K562 (cell line): Measurements from ENCODE around the gene CIAO2A. TPM values are rescaled to one million over a fixed set of nuclear protein-coding genes. Genes with fewer than 3 reads are reported as not detected.
A peak's percentile ranks its signal among the peaks of the same experiment; 100 is the strongest.

ENCODE experiments used
- ATAC-seq: fragments of 200-7000 bp; cut with Tn5 transposase; 3 replicates; pipeline ENCODE4 v1.9.1; 2020; ENCODE audit warnings: moderate library complexity
- BruUV-seq: library from RNA; stranded (reverse); fragments of 400-500 nt; replicated peaks from 2 replicates; lab custom pipeline; 2021; lab: Mats Ljungman, UMichigan
- CTCF ChIA-PET: fragments of 300-600 bp; formaldehyde crosslinking; extraction: SDS; loops from one replicate; lab custom pipeline; 2021; ENCODE audit warnings: low intra/inter-chr PET ratio; lab: Yijun Ruan, JAX
- POLR2A ChIA-PET: fragments of 300-600, 350-650 bp; sonication (Branson Sonifier 250); formaldehyde crosslinking; extraction: SDS; loops from one replicate; lab custom pipeline; 2021; ENCODE audit warnings: antibody characterized with exemption, inconsistent platforms; lab: Yijun Ruan, JAX
- DNase-seq, 4 experiments: peaks; one replicate each; pipeline versions ENCODE4 v3.0.0 to v3.0.0-alpha.2; 2011 to 2018; ENCODE audit warnings: low spot score in 3 of 4, mixed read lengths in 3 of 4; ENCODE audit errors: extremely low read depth in 1 of 4
- FAIRE-seq: peaks from 2 replicates; lab custom pipeline; 2011; peaks lifted over from hg19 to GRCh38; lab: Jason Lieb, UNC
- H2AFZ ChIP-seq: 2 replicates; pipeline ENCODE4 v1.6.0; 2011; ENCODE audit warnings: low read depth, low read length, control low read depth, inconsistent platforms
- H3K27ac ChIP-seq: fragments of 200-600 bp; 3 replicates; pipeline ENCODE4 v1.8.0; 2011; ENCODE audit warnings: low read depth, mild to moderate bottlenecking, control low read depth, inconsistent platforms, low read length, moderate library complexity, mixed read lengths; ENCODE audit errors: extremely low read depth
- H3K27me3 ChIP-seq, 2 experiments: fragments of 300-600 bp in 1 of 2; 2 replicates in 1 of 2; 3 replicates in 1 of 2; pipeline versions ENCODE4 v1.6.0 to v1.8.0; 2011; ENCODE audit warnings: inconsistent platforms in 2 of 2, low read length in 2 of 2, mild to moderate bottlenecking in 1 of 2, mixed read lengths in 1 of 2, moderate library complexity in 1 of 2; ENCODE audit not compliant: control insufficient read depth in 2 of 2, insufficient read depth in 2 of 2
- H3K36me3 ChIP-seq: fragments of 300-600 bp; 3 replicates; pipeline ENCODE4 v1.8.0; 2011; ENCODE audit warnings: mild to moderate bottlenecking, low read length, inconsistent platforms; ENCODE audit not compliant: control insufficient read depth, insufficient read depth
- H3K4me1 ChIP-seq, 2 experiments: fragments of 200-600 bp in 1 of 2; replicated peaks in 1 of 2; 2 replicates in 1 of 2; 3 replicates in 1 of 2; pipeline versions ENCODE4 v1.5.1 to v1.8.0; 2011; ENCODE audit warnings: inconsistent platforms in 2 of 2, low read length in 2 of 2, mild to moderate bottlenecking in 1 of 2, mixed read lengths in 1 of 2, moderate library complexity in 1 of 2; ENCODE audit not compliant: control insufficient read depth in 2 of 2, insufficient read depth in 2 of 2
- H3K4me2 ChIP-seq: 2 replicates; pipeline ENCODE4 v1.6.1; 2011; ENCODE audit warnings: low read length, control low read depth, inconsistent platforms, mixed read lengths; ENCODE audit not compliant: insufficient read depth
- H3K4me3 ChIP-seq: fragments of 200-600 bp; sonication (generic), shearing (Covaris generic); 2 replicates; pipeline ENCODE4 v1.5.1; 2016; ENCODE audit warnings: control low read depth, inconsistent platforms
- H3K79me2 ChIP-seq: fragments of 200-600 bp; 3 replicates; pipeline ENCODE4 v1.8.0; 2011; ENCODE audit warnings: low read length, inconsistent platforms; ENCODE audit not compliant: control insufficient read depth, insufficient read depth
- H3K9ac ChIP-seq, 2 experiments: 2 replicates each; pipeline versions ENCODE4 v1.6.0 to v1.6.1; 2011; ENCODE audit warnings: low read depth in 2 of 2, low read length in 2 of 2, control low read depth in 1 of 2, inconsistent platforms in 1 of 2, mild to moderate bottlenecking in 1 of 2, mixed read lengths in 1 of 2; ENCODE audit not compliant: insufficient read depth in 1 of 2
- H3K9me1 ChIP-seq: one replicate; pipeline ENCODE4 v1.6.0; 2011; ENCODE audit warnings: inconsistent platforms, mild to moderate bottlenecking, low read length, moderate library complexity; ENCODE audit not compliant: control insufficient read depth, insufficient read depth
- H3K9me3 ChIP-seq: replicated peaks from 2 replicates; pipeline ENCODE4 v1.5.1; 2011; ENCODE audit warnings: low read depth, low read length, inconsistent platforms; ENCODE audit not compliant: control insufficient read depth, insufficient read depth
- H4K20me1 ChIP-seq: replicated peaks from 2 replicates; pipeline ENCODE4 v1.6.1; 2011; ENCODE audit warnings: low read length, inconsistent platforms, mixed read lengths; ENCODE audit not compliant: control insufficient read depth, insufficient read depth
- CBFA2T2 ChIP-seq: fragments of 450-650 bp; conservative IDR thresholded peaks from 2 replicates; pipeline ENCODE4 v1.6.1; 2017; ENCODE audit warnings: mild to moderate bottlenecking
- CBX2 ChIP-seq: fragments of 200-600 bp; sonication (generic); IDR thresholded peaks from one replicate; pipeline ENCODE4 v1.6.1; 2012; ENCODE audit warnings: mild to moderate bottlenecking, low read length, inconsistent platforms; ENCODE audit not compliant: insufficient read depth, poor library complexity, severe bottlenecking
- CREB1 ChIP-seq, 2 experiments: sonication (generic) in 1 of 2; formaldehyde crosslinking in 1 of 2; IDR thresholded peaks; 2 replicates each; pipeline versions ENCODE4 v1.6.1 to v1.8.0; 2012 to 2022; ENCODE audit warnings: inconsistent platforms in 1 of 2, mild to moderate bottlenecking in 1 of 2, missing genetic modification reagents in 1 of 2, moderate library complexity in 1 of 2
- ESRRB ChIP-seq: fragments of 250-450 bp; sonication (Bioruptor Pico); IDR thresholded peaks from 2 replicates; pipeline ENCODE4 v1.5.0; 2020; ENCODE audit warnings: mild to moderate bottlenecking, moderate library complexity, borderline replicate concordance
- HIVEP1 ChIP-seq: fragments of 250-450 bp; sonication (Bioruptor Pico); IDR thresholded peaks from 2 replicates; pipeline ENCODE4 v1.4.0; 2020; ENCODE audit warnings: mild to moderate bottlenecking
- MAFF ChIP-seq: IDR thresholded peaks from 2 replicates; pipeline ENCODE4 v1.6.1; 2012; ENCODE audit warnings: low read length, improper control_type of control experiment
- MAFG ChIP-seq: fragments of 450-650 bp; conservative IDR thresholded peaks from 2 replicates; pipeline ENCODE4 v1.6.1; 2016; ENCODE audit warnings: missing genetic modification characterization, missing compliant biosample characterization
- MAFK ChIP-seq: IDR thresholded peaks from 2 replicates; pipeline ENCODE4 v1.6.1; 2011; ENCODE audit warnings: low read length, improper control_type of control experiment
- MEIS2 ChIP-seq: fragments of 450-650 bp; IDR thresholded peaks from 2 replicates; pipeline ENCODE4 v1.6.1; 2014; ENCODE audit warnings: mild to moderate bottlenecking; ENCODE audit not compliant: partially characterized antibody
- SNAPC5 ChIP-seq: fragments of 250-450 bp; sonication (Bioruptor Pico); IDR thresholded peaks from 2 replicates; pipeline ENCODE4 v1.8.0; 2021; ENCODE audit warnings: moderate library complexity, mild to moderate bottlenecking, inconsistent platforms
- SPI1 ChIP-seq: IDR thresholded peaks from 2 replicates; pipeline ENCODE4 v1.6.1; 2011; ENCODE audit warnings: low read depth, low read length, control low read depth, borderline replicate concordance
- THRA ChIP-seq: fragments of 450-650 bp; IDR thresholded peaks from 2 replicates; pipeline ENCODE4 v1.6.1; 2017; ENCODE audit warnings: mild to moderate bottlenecking, moderate library complexity
- ZC3H4 ChIP-seq: sonication (generic); formaldehyde crosslinking; IDR thresholded peaks from 2 replicates; pipeline ENCODE4 v1.9.0; 2021; ENCODE audit warnings: missing genetic modification reagents, borderline replicate concordance
- ZHX1 ChIP-seq: fragments of 150-350 bp; conservative IDR thresholded peaks from 2 replicates; pipeline ENCODE4 v1.6.1; 2014; ENCODE audit warnings: low read length
- ZNF232 ChIP-seq: sonication (generic); formaldehyde crosslinking; IDR thresholded peaks from 2 replicates; pipeline ENCODE4 v1.8.0; 2022; ENCODE audit warnings: mild to moderate bottlenecking, missing genetic modification reagents
- ZNF316 ChIP-seq: fragments of 450-650 bp; IDR thresholded peaks from 2 replicates; pipeline ENCODE4 v1.6.1; 2016
- ZNF584 ChIP-seq: fragments of 200-800 bp; sonication (Bioruptor generic); IDR thresholded peaks from 2 replicates; pipeline ENCODE4 v1.6.1; 2016; ENCODE audit warnings: low read depth, mild to moderate bottlenecking, missing genetic modification characterization, missing compliant biosample characterization
- WGBS: fragments of 100-300 bp; shearing (Covaris generic); methylation state at CpG from one replicate; pipeline ENCODE4 v1.1.6; 2016; ENCODE audit warnings: low coverage, mixed read lengths; ENCODE audit not compliant: insufficient coverage; ENCODE audit errors: missing lambda C conversion rate; 5-methylcytosine and 5-hydroxymethylcytosine counted together
- in situ Hi-C: fragments of 300-500 bp; cut with MboI; formaldehyde crosslinking; loops from 4 replicates; pipeline ENCODE4 v1.15.0; 2018; ENCODE audit warnings: inconsistent platforms, mixed read lengths
- intact Hi-C: fragments of 100-400 bp; cut with micrococcal nuclease; formaldehyde crosslinking; loops from 2 replicates; pipeline ENCODE4 v1.14.2; 2022
- polyA plus RNA-seq, 8 experiments: library from polyadenylated mRNA; depleted of rRNA in 4 of 8; stranded (reverse) in 5 of 8; unstranded in 3 of 8; fragments of >200 nt; fragmentation: Nextera tagmentation in 2 of 8; fragmentation: Illumina TruSeq in 1 of 8; extraction: Ambion mirVana in 2 of 8; extraction: Trizol in 1 of 8; gene quantifications; 2 replicates each; pipeline versions ENCODE4 v1.2.1 to v1.2.3, GENCODE V29; 2011 to 2014; ENCODE audit warnings: inconsistent platforms in 1 of 8, missing spikeins in 1 of 8
- total RNA-seq, 7 experiments: library from RNA; depleted of rRNA in 6 of 7; stranded (reverse); fragments of >200 nt in 6 of 7; fragmentation: Illumina TruSeq in 2 of 7; extraction: Trizol in 2 of 7; gene quantifications; 2 replicates each; pipeline versions ENCODE4 v1.2.1 to v1.2.3, GENCODE V29; 2011 to 2021; ENCODE audit warnings: low replicate concordance in 1 of 7
- TF ChIP-seq, protein P1 (sequence below): sonication (generic); formaldehyde crosslinking; IDR thresholded peaks from 2 replicates; pipeline ENCODE4 v1.8.1; 2023; ENCODE audit warnings: mild to moderate bottlenecking, missing genetic modification reagents

The CIAO2A gene
- total and polyA plus RNA-seq, 9 of the 15 experiments (the other 6 are each of a cell fraction or from before 2014, with no cell fraction given) = 161 to 429 (median 313) TPM

DNA sequence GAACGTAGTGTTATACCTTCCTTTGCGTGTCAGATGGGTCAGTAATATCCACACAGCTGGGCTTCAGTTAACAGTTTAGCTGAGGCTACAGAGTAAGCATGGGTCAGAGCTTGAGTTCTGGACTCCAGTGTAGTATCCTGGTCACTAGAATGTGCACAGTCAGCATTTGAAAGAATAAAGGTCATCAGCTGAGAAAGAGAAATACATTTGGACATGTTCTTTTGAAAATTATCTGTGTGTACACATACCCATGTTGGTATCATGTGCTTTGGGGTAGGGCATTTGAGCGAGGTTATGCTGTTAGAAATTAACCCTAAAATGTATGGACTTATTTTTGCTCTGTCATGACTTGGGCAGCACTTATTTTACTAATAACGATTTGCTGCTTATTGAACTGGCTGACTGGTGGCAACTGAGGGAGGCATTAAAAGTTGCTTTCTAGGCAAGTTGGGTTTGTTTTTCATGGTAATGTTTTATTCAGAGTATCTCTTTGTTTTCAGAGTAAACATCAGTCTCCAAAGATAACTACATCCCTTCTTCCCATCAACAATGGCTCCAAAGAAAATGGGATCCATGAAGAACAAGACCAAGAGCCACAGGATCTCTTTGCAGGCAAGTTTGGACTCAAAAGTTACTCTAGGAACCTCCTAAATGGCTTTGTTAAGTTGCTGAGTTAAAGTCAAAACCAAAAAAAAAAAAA, 18.6 kb upstream of the CIAO2A start:
- ATAC-seq (peak; percentile 29; the same call in 1 of the 3 replicates), DNase-seq (no peak), FAIRE-seq (peak; percentile 15)
- in situ Hi-C loops = no loop called here
- Histone ChIP-seq H3K79me2 (peaks cover 49% of the 10 kb centered on the region), H3K4me3 (no peak overlapping the region), H3K36me3 (peaks cover 54% of the 10 kb centered on the region), H3K9me1 (no peaks in the 10 kb centered on the region), H3K9me3 (no peaks in the 10 kb centered on the region), H2AFZ (no peak overlapping the region), H3K4me1 (peaks cover 3 to 4% of the 10 kb centered on the region in 2 experiments; a peak in 3 of 5 replicates), H3K9ac (no peak overlapping the region), H3K27me3 (no peaks in the 10 kb centered on the region), H4K20me1 (peaks cover 15% of the 10 kb centered on the region), H3K4me2 (no peak overlapping the region), H3K27ac (no peak overlapping the region)
- intact Hi-C loops = no loop called here
- ChIA-PET POLR2A (interaction anchor here (0.8 to 2.6 kb wide), 6 partner anchors 10 to 190 kb away, joined by 3 to 11 read pairs (median 4); no protein-coding TSS in a partner anchor), CTCF (no interaction called here)
- WGBS = 71% methylated on average over 4 of the region's 4 CpGs
- BruUV-seq = no TSS peak
- TF ChIP-seq MAFK (peak; percentile 98), ZNF316 (peak; percentile 98), ZNF584 (no peak), SNAPC5 (no peak), THRA (no peak), ZHX1 (no peak), SPI1 (no peak), MAFF (peak; percentile 97), CREB1 (IDR thresholded peaks at IDR 0.05) (no peak), CREB1 (CRISPR knock-in tag; IDR thresholded peaks at IDR 0.05) (no peak), HIVEP1 (CRISPR knock-in tag) (no peak), CBFA2T2 (no peak), ESRRB (CRISPR knock-in tag) (no peak), MAFG (tag) (peak; percentile 95), MEIS2 (no peak), ZNF232 (no peak), ZC3H4 (CRISPR knock-in tag) (no peak), CBX2 (no peak)
- TF ChIP-seq, protein P1, sequence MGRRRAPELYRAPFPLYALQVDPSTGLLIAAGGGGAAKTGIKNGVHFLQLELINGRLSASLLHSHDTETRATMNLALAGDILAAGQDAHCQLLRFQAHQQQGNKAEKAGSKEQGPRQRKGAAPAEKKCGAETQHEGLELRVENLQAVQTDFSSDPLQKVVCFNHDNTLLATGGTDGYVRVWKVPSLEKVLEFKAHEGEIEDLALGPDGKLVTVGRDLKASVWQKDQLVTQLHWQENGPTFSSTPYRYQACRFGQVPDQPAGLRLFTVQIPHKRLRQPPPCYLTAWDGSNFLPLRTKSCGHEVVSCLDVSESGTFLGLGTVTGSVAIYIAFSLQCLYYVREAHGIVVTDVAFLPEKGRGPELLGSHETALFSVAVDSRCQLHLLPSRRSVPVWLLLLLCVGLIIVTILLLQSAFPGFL = no peak
